Esophagus squamous epithelium (tissue), 4 donors: Measurements from ENCODE around the gene TMED1.

Source experiments
- CTCF ChIP-seq, 6 experiments: fragments of 450-650 bp in 4 of 6; fragments of 200-600 bp in 2 of 6; sonication (generic) in 2 of 6; IDR thresholded peaks; one replicate each; pipeline ENCODE4 v1.5.1; 2016 to 2019; ENCODE audit warnings: antibody characterized with exemption in 6 of 6, mild to moderate bottlenecking in 4 of 6, moderate library complexity in 4 of 6
- POLR2A ChIP-seq, 4 donors: fragments of 450-650 bp; IDR thresholded peaks; one replicate each; pipeline ENCODE4 v1.6.1; 2017; ENCODE audit warnings: antibody characterized with exemption in 4 of 4, mild to moderate bottlenecking in 4 of 4, moderate library complexity in 3 of 4

DNA sequence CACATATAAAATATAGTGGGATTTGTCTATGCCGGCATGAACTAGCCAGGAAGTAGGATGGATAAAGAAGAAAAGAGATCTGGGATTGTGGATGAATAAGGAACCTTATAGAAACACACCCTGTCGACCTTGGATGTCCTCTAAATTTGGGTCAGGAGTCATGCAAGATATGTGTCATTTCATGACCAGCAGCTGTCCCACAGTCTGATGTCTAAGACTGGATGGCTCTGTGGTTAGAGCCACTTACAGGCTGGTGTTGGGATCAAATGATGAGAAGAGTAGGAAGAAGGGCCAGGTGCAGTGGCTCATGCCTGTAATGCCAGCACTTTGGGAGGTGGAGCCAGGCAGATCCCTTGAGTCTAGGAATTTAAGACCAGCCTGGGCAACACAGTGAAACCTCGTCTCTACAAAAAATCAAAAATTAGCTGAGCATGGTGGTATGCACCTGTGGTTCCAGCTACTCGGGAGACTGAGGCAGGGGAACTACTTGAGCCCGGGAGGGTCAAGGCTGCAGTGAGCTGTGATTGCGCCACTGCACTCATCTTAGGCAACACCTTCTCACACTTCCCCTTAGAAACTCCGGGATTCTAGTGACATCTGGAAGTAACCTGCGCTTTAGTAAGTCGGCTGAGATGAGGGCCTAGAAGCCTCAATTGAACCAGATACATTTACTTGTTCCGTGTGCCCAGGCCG is 30.8 kb downstream of the TMED1 start:
- no peak for TF ChIP-seq CTCF (IDR thresholded peaks at IDR 0.05)
- no peak for TF ChIP-seq POLR2A (IDR thresholded peaks at IDR 0.05)
